ENCODE results near the gene ARAP2.

The ARAP2 gene

GRCh38 chr4:36026348-36026880 is 217.9 kb downstream of the ARAP2 start:
- DNase-seq = no peak

DNA sequence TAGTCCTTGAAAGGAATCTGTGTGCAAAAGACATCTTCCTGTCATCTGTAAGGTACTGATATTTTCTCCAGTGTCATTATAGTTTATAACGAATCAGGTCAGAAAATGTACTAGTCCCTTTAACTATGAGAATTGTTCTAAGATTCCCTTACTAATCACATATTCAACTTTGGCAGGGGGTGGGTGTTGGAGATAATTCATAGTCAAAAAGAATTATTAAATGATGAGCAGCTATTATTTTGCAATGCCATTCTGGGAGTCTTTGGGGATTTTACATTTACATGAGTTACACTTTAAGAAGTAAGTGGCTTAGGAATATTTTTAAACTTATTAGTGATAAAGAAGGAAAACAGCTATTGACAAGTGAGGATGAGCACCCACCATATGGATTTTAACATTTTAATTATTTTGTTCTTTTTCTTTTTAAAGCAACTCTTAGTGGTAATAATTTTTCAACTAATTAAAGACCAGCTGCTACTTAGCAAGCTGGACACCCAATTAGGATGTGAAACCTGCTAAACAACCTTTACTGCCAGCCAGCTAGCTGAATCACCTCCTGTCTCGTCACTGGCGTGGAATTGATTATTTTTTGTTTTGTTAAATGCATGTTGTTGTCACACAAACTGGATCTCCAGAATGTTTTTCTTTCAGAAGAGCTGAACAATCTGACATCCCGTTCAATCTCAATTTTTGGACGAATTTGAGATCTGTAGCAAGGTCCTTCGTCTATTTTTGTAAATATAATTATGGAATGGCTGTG is 219.2 kb downstream of the ARAP2 start:
- no peak for DNase-seq

GRCh38 chr4:36020351-36020750 is 224.0 kb downstream of the ARAP2 start:
- DNase-seq = no peak

Measured in stimulated activated CD8-positive, alpha-beta memory T cell treated with anti-CD3 and anti-CD28 coated beads, Interleukin-4, amount 100 ng/mL, for 48 hours (primary cell).